GM12872 (cell line): ENCODE results near the gene SGCD.

Source experiments
- TF ChIP-seq, protein P1 (sequence below): IDR thresholded peaks from 3 replicates; pipeline ENCODE4 v1.5.1; 2011; ENCODE audit warnings: low read depth, mild to moderate bottlenecking, low read length, moderate library complexity; ENCODE audit not compliant: insufficient read depth

The SGCD gene

DNA sequence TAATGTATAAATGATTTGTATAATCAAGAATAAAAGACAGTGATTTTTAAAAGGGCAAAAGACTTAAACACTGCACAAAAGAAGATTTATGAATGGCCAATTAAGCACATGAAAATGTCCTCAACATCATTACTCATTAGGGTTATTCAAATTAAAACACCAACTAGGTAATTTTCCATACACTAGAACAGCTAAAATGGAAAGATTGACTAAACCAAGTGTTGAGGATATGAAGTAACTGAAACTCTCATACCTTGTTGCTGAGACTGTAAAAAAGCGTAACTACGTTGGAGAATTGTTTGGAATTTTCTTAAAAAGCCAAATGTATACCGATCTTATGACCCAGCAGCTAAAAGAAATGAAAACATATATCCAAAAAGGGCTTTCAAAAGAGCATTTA is 144.9 kb downstream of the SGCD start:
- TF ChIP-seq, protein P1, sequence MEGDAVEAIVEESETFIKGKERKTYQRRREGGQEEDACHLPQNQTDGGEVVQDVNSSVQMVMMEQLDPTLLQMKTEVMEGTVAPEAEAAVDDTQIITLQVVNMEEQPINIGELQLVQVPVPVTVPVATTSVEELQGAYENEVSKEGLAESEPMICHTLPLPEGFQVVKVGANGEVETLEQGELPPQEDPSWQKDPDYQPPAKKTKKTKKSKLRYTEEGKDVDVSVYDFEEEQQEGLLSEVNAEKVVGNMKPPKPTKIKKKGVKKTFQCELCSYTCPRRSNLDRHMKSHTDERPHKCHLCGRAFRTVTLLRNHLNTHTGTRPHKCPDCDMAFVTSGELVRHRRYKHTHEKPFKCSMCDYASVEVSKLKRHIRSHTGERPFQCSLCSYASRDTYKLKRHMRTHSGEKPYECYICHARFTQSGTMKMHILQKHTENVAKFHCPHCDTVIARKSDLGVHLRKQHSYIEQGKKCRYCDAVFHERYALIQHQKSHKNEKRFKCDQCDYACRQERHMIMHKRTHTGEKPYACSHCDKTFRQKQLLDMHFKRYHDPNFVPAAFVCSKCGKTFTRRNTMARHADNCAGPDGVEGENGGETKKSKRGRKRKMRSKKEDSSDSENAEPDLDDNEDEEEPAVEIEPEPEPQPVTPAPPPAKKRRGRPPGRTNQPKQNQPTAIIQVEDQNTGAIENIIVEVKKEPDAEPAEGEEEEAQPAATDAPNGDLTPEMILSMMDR = no peak

DNA sequence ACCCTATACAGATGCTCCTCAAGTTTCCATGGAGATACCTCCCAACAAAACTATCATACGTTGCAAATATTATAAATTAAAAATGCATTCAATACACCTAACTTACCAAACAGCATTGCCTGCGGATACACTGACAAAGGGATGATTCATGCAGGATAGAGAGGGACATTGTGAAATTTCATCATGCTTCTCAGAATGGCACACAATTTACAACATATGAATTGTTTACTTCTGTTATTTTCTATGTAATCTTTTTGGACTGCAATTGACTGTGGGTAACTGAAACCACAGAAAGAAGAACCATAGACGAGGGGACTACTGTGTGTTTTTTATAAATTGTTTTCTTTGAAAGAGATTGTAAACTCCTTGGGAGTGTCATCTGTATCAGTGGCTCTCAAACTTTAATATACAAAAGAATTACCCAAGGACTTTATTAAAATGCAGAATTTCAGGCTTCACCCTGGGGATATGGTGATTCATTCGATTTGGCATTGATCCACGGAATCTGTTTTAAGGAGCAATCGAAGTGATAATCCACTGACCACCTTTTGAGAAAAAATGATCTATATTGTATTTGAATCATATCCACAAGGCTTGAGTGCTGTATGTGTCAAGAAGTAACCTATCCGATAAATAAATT is 146.4 kb downstream of the SGCD start:
- TF ChIP-seq, protein P1 = no peak

- TF ChIP-seq, protein P1 = no peak
Observed at GRCh38 chr5:156474251-156474650, 147.3 kb downstream of the SGCD start.

GRCh38 chr5:156475182-156476157 is 148.5 kb downstream of the SGCD start:
- TF ChIP-seq, protein P1 = no peak

- TF ChIP-seq, protein P1 = no peak
Observed at GRCh38 chr5:156476158-156476551, 149.2 kb downstream of the SGCD start.

GRCh38 chr5:156476678-156477077 is 149.7 kb downstream of the SGCD start:
- TF ChIP-seq, protein P1 = no peak

- TF ChIP-seq, protein P1 = no peak
Observed at GRCh38 chr5:156477196-156477595, 150.2 kb downstream of the SGCD start.
